Right lung (tissue), 5 donors: Measurements from ENCODE around the gene CEP43. TPM values are rescaled to one million over a fixed set of nuclear protein-coding genes. Genes with fewer than 3 reads are reported as not detected.

ENCODE experiments used
- DNase-seq, 2 donors: peaks; one replicate each; pipeline ENCODE4 v3.0.0-alpha.2; 2013
- polyA plus RNA-seq, 5 donors: library from polyadenylated mRNA; unstranded; fragments of 120-200 nt; gene quantifications; one replicate each; pipeline versions ENCODE4 v1.2.1 to v1.2.3, GENCODE V29; 2013; ENCODE audit warnings: inconsistent platforms in 1 of 5, low replicate concordance in 1 of 5; ENCODE audit not compliant: insufficient read length in 5 of 5, insufficient read depth in 1 of 5

CEP43 gene
- polyA plus RNA-seq, 5 donors, result 30.9 to 56.8 (median 48.0) TPM

DNA sequence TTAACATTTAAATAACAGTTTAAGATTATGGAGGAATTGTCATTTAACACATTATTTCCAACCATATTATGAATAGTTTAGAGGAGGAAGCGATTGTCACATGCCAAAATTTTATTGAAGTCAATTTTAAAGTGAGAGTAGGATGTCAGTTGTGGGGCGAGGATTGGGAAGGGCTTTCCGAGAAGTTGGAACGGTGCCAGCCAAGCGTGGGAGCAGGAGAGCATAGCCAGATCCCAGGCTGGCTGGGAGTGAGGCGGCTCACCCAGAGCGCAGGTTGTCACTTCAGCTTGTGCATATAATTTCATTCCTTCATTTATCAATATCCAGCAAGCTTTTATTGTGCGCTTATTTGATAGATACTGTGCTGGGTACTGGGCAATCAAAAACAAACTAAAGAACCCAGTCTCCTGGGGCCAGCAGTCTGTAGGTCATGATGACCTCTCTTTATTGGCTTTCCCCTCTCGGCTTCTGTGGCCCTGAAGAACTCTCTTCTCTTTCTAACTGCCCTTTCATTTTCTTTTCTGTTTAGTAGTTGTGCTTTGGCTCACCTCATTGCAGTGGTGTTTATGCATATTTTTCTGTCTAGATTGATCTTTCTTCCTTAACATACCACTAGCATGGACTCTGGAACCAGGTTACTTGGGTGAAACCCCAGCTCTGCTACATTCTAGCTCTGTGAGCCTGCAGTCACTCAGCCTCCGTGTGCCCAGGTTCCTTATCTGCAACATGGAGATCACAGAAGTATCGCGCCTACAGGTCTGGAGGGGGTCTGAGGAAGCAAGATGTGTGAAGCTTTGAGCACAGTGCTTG, 6.4 kb downstream of the CEP43 start:
- no peak for DNase-seq

DNA sequence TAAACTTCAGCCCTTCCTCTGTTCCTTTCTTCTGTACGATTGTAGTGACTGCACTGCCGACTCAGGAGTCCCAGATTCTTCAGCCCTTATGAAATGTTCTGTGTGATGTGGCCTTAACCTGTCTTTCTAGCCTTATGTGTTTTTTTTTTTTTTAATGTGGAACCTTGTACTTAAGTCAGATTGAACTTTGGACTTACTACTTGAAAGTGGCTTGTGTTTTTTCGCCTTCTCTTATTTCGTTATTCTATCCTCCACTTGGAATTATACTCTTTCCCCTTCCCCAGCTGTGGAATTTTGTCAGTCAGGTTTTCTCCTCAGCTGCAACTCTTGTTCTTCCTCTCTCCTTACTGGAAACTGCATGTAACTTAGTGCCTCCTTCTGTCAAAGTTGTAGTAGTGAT, 8.8 kb downstream of the CEP43 start:
- no peak for DNase-seq

DNA sequence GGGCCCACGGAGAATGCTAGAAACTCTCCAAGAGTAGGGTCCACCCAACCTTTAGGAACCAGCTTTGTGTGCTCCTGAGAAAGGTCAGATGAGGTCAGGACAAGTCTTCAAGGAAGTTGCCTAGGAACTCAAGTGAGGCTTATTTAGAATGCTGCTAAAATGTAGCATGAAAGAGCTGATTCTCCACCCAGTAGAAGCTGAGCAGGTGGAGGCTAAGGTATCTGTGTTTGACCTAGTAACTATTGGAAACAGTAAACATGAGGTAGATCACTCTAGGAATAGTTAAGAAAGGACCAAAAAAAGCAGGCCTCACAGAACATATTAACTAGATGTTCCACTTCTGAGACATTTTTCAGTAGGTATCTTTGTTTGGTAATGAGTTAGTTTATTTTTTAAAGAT, 13.9 kb downstream of the CEP43 start:
- no peak for DNase-seq

DNA sequence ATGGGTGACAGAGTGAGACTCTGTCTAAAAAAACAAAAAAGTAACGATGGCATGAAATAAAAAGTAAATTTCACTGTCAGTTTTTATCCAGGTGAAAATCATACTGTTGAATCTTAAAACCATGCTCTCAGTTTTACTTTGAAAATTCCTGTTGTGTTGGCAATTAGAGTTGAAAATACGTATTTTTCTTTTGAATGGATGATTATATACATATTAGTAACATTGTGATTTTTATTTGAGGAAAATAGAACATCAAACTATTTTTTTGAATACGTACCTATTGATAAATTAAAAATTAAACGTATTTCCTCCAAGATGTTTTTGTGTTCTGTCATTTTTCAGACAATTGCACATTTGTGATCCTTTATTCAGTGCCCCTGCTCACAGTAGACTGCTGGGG, 14.7 kb downstream of the CEP43 start:
- no peak for DNase-seq

DNA sequence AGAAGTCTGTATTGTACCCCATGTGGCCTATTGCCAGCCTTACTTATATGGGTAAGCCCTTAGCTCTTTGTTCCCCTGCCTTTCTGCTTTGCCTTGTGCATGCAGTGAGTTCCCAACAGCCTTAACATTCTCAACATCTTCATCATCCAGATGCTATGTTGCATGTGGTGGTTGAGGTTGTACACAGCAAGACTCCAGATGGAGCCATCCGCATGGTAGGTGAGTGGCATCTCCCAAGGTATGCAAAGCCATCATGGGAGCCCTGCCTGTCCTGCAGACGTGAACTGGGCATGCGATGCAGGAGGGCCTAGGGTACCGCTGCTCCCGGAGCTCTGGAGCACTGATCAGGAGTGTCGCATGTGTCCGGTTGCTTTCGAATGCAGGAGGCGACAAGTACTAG, 16.1 kb downstream of the CEP43 start:
- no peak for DNase-seq

DNA sequence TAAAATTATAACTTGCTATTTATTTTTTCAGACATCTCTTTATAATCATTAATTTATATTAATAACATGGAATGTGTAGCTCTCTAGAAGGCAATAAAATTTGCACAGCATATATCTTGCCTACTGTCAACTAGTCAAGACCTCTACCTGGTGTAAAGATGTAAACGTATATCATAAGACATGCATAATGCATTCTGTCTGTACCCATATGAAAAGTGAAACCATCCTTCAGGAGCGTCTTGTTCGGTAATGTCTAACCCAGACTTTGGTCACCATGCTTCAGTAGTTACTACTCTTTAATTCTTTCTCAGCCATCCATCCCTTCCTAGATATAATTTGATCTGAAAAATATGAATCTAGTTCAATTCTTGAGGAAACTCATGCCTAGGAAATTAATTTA, 21.0 kb downstream of the CEP43 start:
- DNase-seq, result no peak

DNA sequence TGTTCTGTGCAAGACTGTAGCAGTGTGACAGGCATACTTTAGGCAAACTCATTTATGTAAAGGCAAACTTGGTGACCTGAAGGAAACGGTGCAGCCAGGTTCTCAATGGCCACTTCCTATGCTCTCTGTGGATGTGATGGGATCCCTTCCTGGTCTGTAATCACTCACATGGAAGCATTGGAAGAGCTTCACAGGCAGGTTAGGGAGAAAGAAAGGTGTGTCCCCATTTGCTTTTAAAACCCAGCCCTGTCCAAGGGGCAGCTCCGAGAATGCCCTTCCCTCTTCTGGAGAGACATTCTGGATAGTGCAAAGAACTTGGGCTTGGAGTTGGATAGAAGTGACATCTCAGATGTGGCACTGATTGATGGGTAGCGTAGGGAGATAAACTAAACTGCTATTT, 28.1 kb downstream of the CEP43 start:
- no peak for DNase-seq

DNA sequence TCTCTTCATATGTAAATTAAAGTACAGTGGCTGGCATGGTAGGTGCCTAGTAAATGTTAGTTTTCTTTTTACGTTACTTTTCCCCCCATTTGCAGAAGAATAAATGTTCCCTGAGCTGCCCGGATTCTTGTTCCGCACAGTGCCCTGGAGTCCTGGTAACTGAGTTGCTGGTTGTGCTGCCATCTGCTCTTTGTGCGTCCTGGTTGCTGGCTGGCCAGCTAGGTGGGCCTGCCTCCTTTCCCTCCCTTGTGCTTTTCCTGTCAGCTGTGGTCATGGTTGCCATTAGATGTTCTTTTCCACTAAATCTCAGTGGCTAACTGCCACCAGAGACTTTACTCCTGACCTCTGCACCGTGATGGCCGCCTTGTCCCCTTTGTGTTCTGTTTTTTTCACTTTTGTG, 28.6 kb downstream of the CEP43 start:
- no peak for DNase-seq

DNA sequence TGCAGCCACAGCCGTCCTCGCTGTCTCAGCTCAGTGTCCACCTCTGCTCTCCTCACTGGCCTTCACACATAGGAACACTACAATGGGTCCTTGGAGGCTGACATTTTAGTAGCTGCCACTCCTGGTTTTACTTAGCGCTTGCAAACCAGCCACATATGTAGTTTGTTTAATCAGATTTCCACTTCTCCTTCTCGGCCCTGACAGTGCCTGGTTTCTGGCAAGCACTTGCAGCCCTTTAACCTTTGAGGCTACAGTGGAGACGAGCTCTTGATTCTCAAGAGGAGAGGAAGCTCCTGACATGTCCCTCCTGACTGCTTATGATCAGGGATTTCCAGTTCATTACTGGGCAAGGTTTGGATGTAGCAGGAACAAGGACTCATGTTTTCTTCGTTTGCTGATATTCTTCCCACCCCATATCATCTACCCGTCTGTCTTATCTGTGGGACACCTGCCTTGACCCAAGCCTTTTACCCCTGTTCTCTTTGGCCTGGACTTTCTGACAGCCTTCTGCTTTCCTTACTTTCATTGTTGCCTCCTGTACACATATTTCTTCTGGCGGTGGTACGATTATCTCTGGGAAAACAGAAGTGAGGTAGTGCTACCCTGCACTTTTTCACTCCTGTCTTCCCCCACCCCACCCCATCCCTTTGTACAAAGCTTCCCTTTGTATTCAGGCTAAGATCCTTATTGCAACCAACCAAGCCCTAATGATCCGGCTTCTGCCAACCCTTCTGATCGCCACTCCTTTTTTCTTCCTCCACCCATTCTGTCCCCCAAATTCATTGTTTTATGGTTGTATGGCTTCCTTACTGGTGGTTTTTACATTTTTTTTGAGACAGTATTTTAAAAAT, 31.2 kb downstream of the CEP43 start:
- no peak for DNase-seq

DNA sequence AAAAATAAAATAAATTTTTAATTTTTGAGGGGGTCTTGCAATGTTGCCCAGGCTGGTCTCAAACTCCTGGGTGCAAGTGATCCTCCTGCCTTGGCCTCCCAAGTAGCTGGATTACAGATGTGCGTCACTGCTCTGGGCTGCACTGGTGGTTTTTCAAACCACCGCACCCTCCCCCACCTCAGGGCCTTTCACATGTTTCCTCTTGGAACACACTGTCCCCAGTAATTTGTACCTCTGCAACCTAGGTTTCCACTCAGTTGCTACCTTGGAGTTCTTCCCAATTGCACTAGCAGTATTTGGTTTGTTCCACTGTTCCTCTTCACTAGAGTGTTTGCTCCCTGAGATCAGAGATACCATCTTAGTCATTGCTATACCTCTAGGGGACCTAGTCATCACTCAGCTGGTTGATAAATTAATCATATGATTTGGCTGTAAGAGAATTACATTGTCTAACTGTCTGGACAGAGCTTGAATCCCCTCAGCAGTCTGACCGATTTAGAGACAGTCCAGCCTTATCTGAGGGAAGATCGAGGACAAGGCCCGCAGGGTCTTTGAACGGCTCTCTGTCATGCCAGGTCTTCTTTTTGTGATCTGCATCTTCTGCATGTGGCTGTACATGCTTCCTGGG, 32.0 kb downstream of the CEP43 start:
- DNase-seq, result no peak

DNA sequence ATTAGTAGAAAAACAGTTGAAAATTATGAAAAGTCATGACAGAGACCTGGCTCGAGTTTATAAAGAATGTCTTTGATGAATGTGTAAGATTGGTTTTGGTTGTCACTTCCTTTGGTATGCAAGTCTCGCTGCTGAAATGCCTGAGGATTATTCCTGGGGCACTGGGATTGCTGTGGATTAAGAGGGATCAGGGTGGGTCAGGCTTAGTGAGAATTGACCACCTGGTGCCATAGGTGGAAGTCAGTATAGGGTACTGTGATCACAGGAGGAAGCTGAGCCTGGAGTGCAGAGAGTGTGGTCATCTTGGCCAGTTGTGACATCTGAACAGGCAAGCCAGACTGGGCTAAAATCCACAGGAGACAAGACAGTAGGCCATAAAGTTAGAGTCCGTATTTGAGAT, 34.9 kb downstream of the CEP43 start:
- no peak for DNase-seq

DNA sequence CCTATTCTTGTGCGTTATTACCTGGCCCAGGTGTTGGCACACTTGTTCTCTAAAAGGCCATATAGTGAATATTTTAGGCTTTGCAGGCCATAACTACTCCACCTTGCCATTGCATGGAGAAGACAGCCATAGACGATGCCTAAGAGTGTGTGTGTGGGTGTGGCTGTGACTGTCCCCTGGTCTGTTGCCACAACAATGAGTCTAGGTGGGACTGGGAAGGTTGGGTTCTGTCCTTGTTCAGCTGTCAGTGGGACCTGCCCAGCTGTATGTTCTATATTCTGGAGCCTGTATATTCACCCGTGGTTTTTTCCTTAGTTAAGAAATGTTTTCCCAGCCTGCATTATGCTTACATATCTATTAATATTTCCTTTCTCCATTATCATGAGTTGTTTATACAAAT, 38.6 kb downstream of the CEP43 start:
- no peak for DNase-seq

DNA sequence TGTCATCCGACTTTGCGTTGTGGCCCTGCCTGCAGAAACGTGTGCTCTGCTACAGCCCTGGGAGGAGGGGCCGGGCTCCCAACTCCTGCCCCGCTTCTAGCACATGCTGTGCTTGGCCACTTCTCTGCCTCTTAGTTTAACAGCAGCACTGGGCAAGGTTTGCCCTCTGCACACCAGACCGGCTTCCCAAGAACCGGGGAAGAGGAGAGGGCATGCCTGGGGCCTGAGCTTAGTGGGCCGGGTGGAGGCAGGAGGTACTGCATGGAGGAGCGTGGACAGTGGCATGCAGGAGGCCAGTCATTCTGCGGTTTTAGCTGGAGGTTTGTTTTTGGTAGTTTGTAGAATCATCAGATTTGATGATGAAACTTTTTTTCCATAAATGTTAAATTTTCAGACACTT, 45.5 kb downstream of the CEP43 start:
- DNase-seq, result no peak

DNA sequence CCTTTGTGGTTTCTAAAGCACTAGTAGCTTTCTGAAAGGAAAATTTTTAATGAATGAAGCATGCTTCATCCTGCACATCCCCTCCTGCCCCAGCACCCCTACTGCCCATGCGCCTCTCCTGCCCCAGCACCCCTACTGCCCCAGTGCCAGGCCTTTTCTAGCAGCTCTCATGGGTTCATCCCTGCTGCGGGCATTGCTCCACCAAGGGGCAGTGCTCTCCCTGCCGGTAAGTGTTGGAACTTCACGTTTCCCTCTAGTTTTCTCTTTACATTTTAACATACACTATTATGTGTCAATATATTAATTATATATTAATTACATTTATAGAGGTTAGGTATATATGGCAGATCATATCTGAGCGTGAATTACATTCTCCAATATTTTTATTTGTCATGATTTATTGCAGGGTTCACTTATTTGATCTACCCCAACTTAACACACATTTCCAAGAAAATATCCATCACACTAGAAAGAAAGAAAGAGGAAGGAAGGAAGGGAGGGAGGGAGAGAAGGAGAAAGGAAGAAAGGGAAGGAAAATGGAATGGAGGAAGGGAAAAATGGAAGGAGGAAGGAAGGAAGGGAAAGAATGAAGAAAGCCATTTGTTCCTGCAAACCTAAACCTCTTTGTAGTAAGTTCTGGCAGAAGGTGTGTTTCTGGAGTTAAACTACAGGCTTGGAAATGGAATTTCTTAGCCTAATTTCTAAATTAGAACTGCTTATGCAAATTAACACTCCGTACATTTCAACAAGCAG, 46.8 kb downstream of the CEP43 start:
- DNase-seq, result no peak

DNA sequence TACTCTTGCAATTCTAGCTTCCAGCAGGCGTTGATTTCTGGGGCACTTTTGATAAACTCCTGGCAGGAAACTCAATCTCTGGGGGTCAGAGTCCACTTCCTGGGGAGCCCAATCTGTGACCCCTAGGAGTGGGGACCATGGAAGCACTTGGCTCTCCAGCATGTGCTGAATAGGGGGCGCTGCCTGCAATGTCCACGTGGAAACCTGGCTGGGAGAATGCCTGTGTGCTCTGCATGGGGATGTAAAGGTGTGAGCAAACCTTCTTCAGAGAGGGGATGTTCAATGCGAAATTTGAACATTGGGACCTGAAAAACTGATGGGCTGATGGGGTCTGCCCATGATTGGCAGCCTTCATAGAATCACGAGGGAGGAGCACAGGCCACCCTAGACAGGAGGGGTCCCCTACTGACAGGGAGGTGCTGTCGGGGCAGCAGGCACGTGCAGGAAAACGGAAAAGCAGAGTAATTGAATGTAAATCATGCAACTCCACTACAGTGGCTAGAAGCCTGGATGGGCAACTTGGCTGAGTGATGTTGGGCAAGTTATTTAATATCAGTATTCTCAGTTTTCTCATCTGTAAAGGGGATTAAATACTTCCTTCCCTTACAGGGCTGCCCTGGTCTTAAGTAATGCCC, 47.8 kb downstream of the CEP43 start:
- DNase-seq, result no peak

DNA sequence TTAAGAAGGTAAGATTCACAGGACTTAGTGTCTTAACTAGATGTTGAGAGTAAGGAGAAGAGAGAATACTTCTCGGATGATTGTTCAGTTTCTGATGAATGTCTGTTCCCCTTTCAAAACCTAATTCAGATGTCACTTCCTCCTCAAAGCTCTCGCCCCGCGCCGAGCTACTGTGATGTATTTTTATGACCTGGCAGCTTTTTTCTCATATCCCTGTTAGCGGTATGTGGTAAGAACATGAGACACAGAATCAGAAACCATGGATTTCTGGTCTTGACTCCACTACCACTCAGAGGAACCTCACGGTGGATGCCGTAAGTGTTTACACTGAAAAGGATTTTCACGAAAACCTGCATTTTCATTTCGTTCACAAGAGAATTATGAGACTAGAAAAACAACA, 48.4 kb downstream of the CEP43 start:
- no peak for DNase-seq

Other genes starting within 250 kb of the CEP43 start
- 10 to 100 TPM; 39.3 to 56.6 (median 46.6) TPM for gene RNASET2, start 42.8 kb upstream of the CEP43 start, polyA plus RNA-seq
- under 1 TPM in 1 of 5 donors, not detected in 4; 0.21 TPM for gene CCR6, start 123.7 kb downstream of the CEP43 start, polyA plus RNA-seq
- gene GPR31, start 158.6 kb downstream of the CEP43 start, polyA plus RNA-seq, result under 1 TPM in 2 of 5 donors, not detected in 3; 0.05 to 0.06 TPM